NB4 (cell line): ENCODE measurements around the gene DLGAP4.

ENCODE experiments used
- DNase-seq: peaks from one replicate; pipeline ENCODE4 v3.0.0; 2010; ENCODE audit warnings: low read depth
- H3K4me3 ChIP-seq: one replicate; pipeline ENCODE4 v1.5.1; 2011; ENCODE audit warnings: mild to moderate bottlenecking, low read depth, low read length, moderate library complexity
- CTCF ChIP-seq: IDR thresholded peaks from one replicate; pipeline ENCODE4 v1.5.1; 2012; ENCODE audit warnings: low read depth, low read length
- MAX ChIP-seq: IDR thresholded peaks from 2 replicates; pipeline ENCODE4 v1.6.1; 2011; ENCODE audit warnings: low read depth, low read length
- MYC ChIP-seq: IDR thresholded peaks from 2 replicates; pipeline ENCODE4 v1.6.1; 2011; ENCODE audit warnings: low read depth, low read length
- POLR2A ChIP-seq: IDR thresholded peaks from 2 replicates; pipeline ENCODE4 v1.6.1; 2011; ENCODE audit warnings: mild to moderate bottlenecking; ENCODE audit not compliant: insufficient read length; ENCODE audit errors: extremely low read depth

The DLGAP4 gene

GRCh38 chr20:36271639-36272546 lies 34.2 kb upstream of the DLGAP4 start:
- no peak overlapping the region for H3K4me3 ChIP-seq
- no peak for TF ChIP-seq CTCF
- no peak for TF ChIP-seq MAX
- TF ChIP-seq POLR2A, result no peak
- TF ChIP-seq MYC, result no peak
- DNase-seq, result no peak

GRCh38 chr20:36272547-36273220 lies 33.5 kb upstream of the DLGAP4 start:
- no peak for TF ChIP-seq MYC
- TF ChIP-seq CTCF, result no peak
- no peak for TF ChIP-seq POLR2A
- TF ChIP-seq MAX, result no peak
- DNase-seq, result no peak
- H3K4me3 ChIP-seq, result no peak overlapping the region

- TF ChIP-seq CTCF (peak; percentile 39), POLR2A (no peak)
- DNase-seq, result peak; percentile 51
- no peak overlapping the region for H3K4me3 ChIP-seq
Measured at GRCh38 chr20:36273414-36274180, 32.5 kb upstream of the DLGAP4 start.

GRCh38 chr20:36274181-36274841 lies 31.8 kb upstream of the DLGAP4 start:
- TF ChIP-seq POLR2A, result no peak
- no peak for TF ChIP-seq CTCF
- TF ChIP-seq MYC, result no peak
- TF ChIP-seq MAX, result no peak
- no peak overlapping the region for H3K4me3 ChIP-seq
- no peak for DNase-seq

- TF ChIP-seq MAX (no peak), CTCF (no peak), MYC (no peak), POLR2A (no peak)
- no peak for DNase-seq
- no peak overlapping the region for H3K4me3 ChIP-seq
Measured at GRCh38 chr20:36275011-36275410, 31.1 kb upstream of the DLGAP4 start.
